ENCODE measurements around the gene TAP1.

DNA sequence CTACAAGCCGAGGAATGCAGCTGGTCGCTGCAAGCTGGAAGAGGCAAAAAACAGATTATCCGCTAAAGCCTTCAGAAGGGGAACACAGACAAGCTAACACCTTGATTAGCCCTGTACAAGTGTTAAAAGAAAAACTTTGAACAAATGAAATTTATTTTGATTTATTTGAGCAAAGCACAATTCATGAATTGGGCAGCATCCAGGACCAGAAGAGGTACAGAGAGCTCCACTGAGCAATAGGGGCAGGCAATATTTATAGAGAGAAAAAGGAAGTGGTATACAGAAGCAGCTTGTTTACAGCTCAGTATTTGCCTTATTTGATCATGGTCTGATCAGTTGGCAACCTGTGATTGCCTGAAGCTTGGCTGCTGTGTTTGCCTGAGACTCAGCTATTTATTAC, 54.3 kb downstream of the TAP1 start:
- TF ChIP-seq RUNX3 (IDR thresholded peaks at IDR 0.05; ENCODE audit: low read length) (no peak), RCOR1 (conservative IDR thresholded peaks at IDR 0.05; ENCODE audit: low read depth, low read length) (no peak), POLR2AphosphoS5 (IDR thresholded peaks at IDR 0.05; ENCODE audit: low read length) (no peak), SUZ12 (IDR thresholded peaks at IDR 0.05; ENCODE audit: unreplicated experiment) (no peak), CHD4 (IDR thresholded peaks at IDR 0.05) (no peak), RBBP5 (conservative IDR thresholded peaks at IDR 0.05) (no peak)
- TF ChIP-seq, protein P1, sequence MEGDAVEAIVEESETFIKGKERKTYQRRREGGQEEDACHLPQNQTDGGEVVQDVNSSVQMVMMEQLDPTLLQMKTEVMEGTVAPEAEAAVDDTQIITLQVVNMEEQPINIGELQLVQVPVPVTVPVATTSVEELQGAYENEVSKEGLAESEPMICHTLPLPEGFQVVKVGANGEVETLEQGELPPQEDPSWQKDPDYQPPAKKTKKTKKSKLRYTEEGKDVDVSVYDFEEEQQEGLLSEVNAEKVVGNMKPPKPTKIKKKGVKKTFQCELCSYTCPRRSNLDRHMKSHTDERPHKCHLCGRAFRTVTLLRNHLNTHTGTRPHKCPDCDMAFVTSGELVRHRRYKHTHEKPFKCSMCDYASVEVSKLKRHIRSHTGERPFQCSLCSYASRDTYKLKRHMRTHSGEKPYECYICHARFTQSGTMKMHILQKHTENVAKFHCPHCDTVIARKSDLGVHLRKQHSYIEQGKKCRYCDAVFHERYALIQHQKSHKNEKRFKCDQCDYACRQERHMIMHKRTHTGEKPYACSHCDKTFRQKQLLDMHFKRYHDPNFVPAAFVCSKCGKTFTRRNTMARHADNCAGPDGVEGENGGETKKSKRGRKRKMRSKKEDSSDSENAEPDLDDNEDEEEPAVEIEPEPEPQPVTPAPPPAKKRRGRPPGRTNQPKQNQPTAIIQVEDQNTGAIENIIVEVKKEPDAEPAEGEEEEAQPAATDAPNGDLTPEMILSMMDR (IDR thresholded peaks at IDR 0.05 in 2 of 3, conservative IDR thresholded peaks at IDR 0.05 in 1 of 3; ENCODE audit: control insufficient read depth in 2 of 3, extremely low read depth in 1 of 3, insufficient read depth in 1 of 3, low read depth in 3 of 3, low read length in 3 of 3), result no peak
- TF ChIP-seq, protein P2, sequence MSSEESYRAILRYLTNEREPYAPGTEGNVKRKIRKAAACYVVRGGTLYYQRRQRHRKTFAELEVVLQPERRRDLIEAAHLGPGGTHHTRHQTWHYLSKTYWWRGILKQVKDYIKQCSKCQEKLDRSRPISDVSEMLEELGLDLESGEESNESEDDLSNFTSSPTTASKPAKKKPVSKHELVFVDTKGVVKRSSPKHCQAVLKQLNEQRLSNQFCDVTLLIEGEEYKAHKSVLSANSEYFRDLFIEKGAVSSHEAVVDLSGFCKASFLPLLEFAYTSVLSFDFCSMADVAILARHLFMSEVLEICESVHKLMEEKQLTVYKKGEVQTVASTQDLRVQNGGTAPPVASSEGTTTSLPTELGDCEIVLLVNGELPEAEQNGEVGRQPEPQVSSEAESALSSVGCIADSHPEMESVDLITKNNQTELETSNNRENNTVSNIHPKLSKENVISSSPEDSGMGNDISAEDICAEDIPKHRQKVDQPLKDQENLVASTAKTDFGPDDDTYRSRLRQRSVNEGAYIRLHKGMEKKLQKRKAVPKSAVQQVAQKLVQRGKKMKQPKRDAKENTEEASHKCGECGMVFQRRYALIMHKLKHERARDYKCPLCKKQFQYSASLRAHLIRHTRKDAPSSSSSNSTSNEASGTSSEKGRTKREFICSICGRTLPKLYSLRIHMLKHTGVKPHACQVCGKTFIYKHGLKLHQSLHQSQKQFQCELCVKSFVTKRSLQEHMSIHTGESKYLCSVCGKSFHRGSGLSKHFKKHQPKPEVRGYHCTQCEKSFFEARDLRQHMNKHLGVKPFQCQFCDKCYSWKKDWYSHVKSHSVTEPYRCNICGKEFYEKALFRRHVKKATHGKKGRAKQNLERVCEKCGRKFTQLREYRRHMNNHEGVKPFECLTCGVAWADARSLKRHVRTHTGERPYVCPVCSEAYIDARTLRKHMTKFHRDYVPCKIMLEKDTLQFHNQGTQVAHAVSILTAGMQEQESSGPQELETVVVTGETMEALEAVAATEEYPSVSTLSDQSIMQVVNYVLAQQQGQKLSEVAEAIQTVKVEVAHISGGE (CRISPR knock-in tag; IDR thresholded peaks at IDR 0.05), result no peak
- TF ChIP-seq, protein P3, sequence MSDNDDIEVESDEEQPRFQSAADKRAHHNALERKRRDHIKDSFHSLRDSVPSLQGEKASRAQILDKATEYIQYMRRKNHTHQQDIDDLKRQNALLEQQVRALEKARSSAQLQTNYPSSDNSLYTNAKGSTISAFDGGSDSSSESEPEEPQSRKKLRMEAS (IDR thresholded peaks at IDR 0.05; ENCODE audit: low read depth, low read length), result no peak
- TF ChIP-seq, protein P4, sequence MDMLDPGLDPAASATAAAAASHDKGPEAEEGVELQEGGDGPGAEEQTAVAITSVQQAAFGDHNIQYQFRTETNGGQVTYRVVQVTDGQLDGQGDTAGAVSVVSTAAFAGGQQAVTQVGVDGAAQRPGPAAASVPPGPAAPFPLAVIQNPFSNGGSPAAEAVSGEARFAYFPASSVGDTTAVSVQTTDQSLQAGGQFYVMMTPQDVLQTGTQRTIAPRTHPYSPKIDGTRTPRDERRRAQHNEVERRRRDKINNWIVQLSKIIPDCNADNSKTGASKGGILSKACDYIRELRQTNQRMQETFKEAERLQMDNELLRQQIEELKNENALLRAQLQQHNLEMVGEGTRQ (IDR thresholded peaks at IDR 0.05; ENCODE audit: borderline replicate concordance, low read depth, low read length), result no peak
